Measurements from ENCODE around the gene INSYN1.

DNA sequence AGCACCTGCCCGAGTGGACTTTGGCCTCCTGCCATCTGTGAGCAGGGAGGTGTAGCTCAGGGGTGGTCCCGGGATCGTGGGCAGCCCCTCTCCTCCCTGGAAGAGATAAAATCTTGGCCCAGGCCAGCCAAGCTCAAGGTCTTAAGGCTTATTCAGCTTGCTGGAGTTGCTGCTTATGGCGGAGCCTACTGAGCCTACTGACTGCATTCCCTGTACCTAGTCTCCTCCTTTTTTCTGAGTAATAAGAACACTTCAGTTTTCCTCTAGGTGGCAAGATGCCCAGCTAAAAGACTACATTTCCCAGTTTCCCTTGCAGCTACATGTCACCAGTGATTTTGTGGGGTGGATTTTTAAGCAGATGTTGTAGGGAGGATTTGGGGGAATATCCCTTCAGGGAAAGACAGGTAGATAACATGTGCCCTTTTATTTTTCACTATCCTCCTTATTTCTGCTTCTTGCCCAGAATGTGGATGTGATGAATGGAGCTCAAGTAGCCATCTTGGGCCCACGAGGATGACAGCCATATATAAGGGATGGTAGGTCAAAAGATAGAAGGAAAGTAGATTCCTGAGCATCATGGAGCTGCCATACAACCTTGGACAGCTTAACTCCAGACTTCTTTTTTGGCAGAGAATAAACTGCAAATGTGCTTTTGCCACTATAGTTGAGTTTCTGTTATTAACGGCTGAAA is 41.4 kb upstream of the INSYN1 start:
- TF ChIP-seq, protein P1, sequence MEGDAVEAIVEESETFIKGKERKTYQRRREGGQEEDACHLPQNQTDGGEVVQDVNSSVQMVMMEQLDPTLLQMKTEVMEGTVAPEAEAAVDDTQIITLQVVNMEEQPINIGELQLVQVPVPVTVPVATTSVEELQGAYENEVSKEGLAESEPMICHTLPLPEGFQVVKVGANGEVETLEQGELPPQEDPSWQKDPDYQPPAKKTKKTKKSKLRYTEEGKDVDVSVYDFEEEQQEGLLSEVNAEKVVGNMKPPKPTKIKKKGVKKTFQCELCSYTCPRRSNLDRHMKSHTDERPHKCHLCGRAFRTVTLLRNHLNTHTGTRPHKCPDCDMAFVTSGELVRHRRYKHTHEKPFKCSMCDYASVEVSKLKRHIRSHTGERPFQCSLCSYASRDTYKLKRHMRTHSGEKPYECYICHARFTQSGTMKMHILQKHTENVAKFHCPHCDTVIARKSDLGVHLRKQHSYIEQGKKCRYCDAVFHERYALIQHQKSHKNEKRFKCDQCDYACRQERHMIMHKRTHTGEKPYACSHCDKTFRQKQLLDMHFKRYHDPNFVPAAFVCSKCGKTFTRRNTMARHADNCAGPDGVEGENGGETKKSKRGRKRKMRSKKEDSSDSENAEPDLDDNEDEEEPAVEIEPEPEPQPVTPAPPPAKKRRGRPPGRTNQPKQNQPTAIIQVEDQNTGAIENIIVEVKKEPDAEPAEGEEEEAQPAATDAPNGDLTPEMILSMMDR (IDR thresholded peaks at IDR 0.05): no peak
- no peak for TF ChIP-seq POLR2AphosphoS5 (IDR thresholded peaks at IDR 0.05)
- TF ChIP-seq EP300 (IDR thresholded peaks at IDR 0.05): no peak

Measured in stomach (tissue), 4 donors.